ENCODE measurements around the gene SPAG16.
A peak's percentile ranks its signal among the peaks of the same experiment; 100 is the strongest.

SPAG16 gene

GRCh38 chr2:214156971-214157370 lies 872.7 kb downstream of the SPAG16 start:
- no peaks in the 10 kb centered on the region for H3K27me3 Mint-ChIP-seq (ENCODE audit: low read depth)
- no peak overlapping the region for H3K27ac Mint-ChIP-seq

DNA sequence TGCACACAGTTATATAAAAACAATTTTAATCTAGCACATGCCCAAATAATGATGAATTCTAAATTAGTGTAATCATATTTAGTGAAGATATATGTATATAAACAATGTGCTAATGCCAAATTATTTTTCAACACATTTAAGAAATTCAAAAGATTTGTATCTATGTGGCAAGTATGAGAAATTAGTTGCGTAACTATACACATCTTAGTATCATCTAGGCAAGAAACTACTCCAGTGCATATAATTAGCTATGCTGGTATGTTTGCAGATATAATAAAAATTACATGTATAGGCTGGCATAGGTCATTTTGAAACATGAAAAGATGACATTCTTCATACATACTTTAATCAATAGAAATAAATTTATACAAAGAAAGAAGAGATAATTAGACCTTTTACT lies 874.6 kb downstream of the SPAG16 start:
- no peaks in the 10 kb centered on the region for H3K9me3 Mint-ChIP-seq
- H3K36me3 Mint-ChIP-seq (ENCODE audit: low read depth) = no peaks in the 10 kb centered on the region
- no peak overlapping the region for H3K27ac Mint-ChIP-seq
- TF ChIP-seq, protein P1, sequence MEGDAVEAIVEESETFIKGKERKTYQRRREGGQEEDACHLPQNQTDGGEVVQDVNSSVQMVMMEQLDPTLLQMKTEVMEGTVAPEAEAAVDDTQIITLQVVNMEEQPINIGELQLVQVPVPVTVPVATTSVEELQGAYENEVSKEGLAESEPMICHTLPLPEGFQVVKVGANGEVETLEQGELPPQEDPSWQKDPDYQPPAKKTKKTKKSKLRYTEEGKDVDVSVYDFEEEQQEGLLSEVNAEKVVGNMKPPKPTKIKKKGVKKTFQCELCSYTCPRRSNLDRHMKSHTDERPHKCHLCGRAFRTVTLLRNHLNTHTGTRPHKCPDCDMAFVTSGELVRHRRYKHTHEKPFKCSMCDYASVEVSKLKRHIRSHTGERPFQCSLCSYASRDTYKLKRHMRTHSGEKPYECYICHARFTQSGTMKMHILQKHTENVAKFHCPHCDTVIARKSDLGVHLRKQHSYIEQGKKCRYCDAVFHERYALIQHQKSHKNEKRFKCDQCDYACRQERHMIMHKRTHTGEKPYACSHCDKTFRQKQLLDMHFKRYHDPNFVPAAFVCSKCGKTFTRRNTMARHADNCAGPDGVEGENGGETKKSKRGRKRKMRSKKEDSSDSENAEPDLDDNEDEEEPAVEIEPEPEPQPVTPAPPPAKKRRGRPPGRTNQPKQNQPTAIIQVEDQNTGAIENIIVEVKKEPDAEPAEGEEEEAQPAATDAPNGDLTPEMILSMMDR (IDR thresholded peaks at IDR 0.05; ENCODE audit: unreplicated experiment in 3 of 3) = no peak
- no peaks in the 10 kb centered on the region for H3K4me1 Mint-ChIP-seq
- no peak overlapping the region for H3K4me3 Mint-ChIP-seq
- no peaks in the 10 kb centered on the region for H3K27me3 Mint-ChIP-seq (ENCODE audit: low read depth)

More at GRCh38 chr2:214156971-214157370, 872.7 kb downstream of the SPAG16 start:
- Mint-ChIP-seq H3K36me3 (ENCODE audit: low read depth) (no peaks in the 10 kb centered on the region), H3K4me3 (no peak overlapping the region), H3K9me3 (peaks cover 2% of the 10 kb centered on the region), H3K4me1 (no peaks in the 10 kb centered on the region)
- TF ChIP-seq, protein P1 (IDR thresholded peaks at IDR 0.05; ENCODE audit: unreplicated experiment in 3 of 3) = no peak

DNA sequence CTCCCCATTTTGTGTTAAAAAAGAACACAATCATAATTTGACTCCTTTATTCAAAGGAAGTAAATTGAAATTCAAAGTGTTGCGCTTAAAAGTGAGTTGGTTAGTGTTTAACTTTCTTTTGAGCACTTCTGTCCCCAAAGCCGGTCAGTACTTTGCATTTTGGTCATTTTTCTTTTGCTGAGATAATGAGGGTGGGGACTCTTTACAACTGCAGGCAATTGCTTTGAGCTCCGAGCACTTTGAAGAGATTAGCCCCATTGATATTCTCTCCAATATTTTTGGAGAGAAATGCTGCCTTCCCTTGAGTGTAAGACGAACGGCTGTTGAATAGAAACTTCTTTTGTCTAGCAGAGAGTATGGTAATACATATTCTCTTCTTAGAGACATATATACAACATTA lies 885.0 kb downstream of the SPAG16 start:
- H3K4me3 Mint-ChIP-seq = no peak overlapping the region
- H3K27ac Mint-ChIP-seq = peak overlapping the region in 2 of 3 experiments; percentile 24 to 56
- TF ChIP-seq, protein P1 (IDR thresholded peaks at IDR 0.05; ENCODE audit: unreplicated experiment in 3 of 3) = no peak
- H3K36me3 Mint-ChIP-seq (ENCODE audit: low read depth) = no peaks in the 10 kb centered on the region
- H3K9me3 Mint-ChIP-seq = no peaks in the 10 kb centered on the region
- no peaks in the 10 kb centered on the region for H3K27me3 Mint-ChIP-seq (ENCODE audit: low read depth)
- peaks cover 12% of the 10 kb centered on the region for H3K4me1 Mint-ChIP-seq

DNA sequence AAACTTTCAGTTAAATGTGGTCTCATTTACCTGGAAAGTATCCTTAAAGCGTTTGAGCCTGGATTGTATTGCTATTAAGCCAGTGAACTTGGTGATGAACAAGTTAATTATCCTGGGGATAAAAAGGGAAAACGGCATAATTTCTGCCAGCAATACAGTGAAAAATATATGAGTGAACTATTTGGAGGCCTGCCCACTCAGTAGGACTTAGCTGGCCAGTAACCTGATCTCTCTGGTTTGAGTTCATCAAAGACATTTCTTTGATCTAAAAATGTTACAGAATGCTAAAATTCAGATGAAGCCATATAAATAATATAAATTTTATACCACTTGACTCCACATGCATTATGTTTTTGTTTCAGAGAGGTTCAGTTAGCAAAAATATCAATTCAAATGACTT lies 885.5 kb downstream of the SPAG16 start:
- TF ChIP-seq, protein P1 (IDR thresholded peaks at IDR 0.05; ENCODE audit: unreplicated experiment in 3 of 3) = no peak
- Mint-ChIP-seq H3K4me3 (no peak overlapping the region), H3K27ac (peak overlapping the region in 2 of 3 experiments; percentile 24 to 56), H3K9me3 (no peaks in the 10 kb centered on the region), H3K4me1 (peaks cover 12% of the 10 kb centered on the region), H3K27me3 (ENCODE audit: low read depth) (no peaks in the 10 kb centered on the region), H3K36me3 (ENCODE audit: low read depth) (no peaks in the 10 kb centered on the region)

- TF ChIP-seq, protein P1 (IDR thresholded peaks at IDR 0.05; ENCODE audit: unreplicated experiment in 3 of 3) = no peak
- H3K36me3 Mint-ChIP-seq (ENCODE audit: low read depth) = no peaks in the 10 kb centered on the region
Observed at GRCh38 chr2:214174563-214174962, 890.3 kb downstream of the SPAG16 start.

DNA sequence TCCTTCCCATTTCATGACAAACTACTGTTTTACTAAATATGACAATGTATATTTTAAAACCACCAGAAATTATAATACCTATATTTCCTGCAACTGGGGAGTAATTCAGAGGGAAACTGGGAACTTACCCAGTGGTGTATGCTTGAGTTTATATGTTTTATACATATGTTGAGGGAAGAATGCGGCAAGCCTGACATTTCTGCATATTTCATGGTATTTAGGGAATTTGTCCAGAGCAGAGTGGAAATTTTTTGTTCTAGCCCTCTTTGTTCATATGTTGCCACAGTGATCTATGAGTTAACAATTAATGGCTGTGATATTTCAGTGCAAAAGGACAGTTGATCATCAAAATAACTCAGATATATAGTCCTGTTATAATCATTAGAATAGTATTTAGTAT lies 895.8 kb downstream of the SPAG16 start:
- Mint-ChIP-seq H3K27me3 (ENCODE audit: low read depth) (no peaks in the 10 kb centered on the region), H3K4me3 (no peak overlapping the region), H3K36me3 (ENCODE audit: low read depth) (no peaks in the 10 kb centered on the region), H3K4me1 (no peaks in the 10 kb centered on the region), H3K27ac (no peak overlapping the region), H3K9me3 (no peaks in the 10 kb centered on the region)
- TF ChIP-seq, protein P1 (IDR thresholded peaks at IDR 0.05; ENCODE audit: unreplicated experiment in 3 of 3) = no peak

More at GRCh38 chr2:214174563-214174962, 890.3 kb downstream of the SPAG16 start:
- H3K27ac Mint-ChIP-seq = no peak overlapping the region
- peaks cover 3% of the 10 kb centered on the region for H3K4me1 Mint-ChIP-seq
- no peaks in the 10 kb centered on the region for H3K27me3 Mint-ChIP-seq (ENCODE audit: low read depth)
- no peak overlapping the region for H3K4me3 Mint-ChIP-seq
- no peaks in the 10 kb centered on the region for H3K9me3 Mint-ChIP-seq
